Naive B cell (primary cell): ENCODE data around the gene CAPN12. TPM values are rescaled to one million over a fixed set of nuclear protein-coding genes. Genes with fewer than 3 reads are reported as not detected.

Source experiments
- ATAC-seq, 2 donors: fragments of 150-1000 bp; cut with Tn5 transposase; 2 replicates each; pipeline ENCODE4 v1.10.0; 2021; ENCODE audit warnings: low read depth in 2 of 2, mild to moderate bottlenecking in 2 of 2, moderate library complexity in 2 of 2
- DNase-seq: peaks from one replicate; pipeline ENCODE4 v3.0.0; 2022
- H3K27ac Mint-ChIP-seq, 6 donors: one replicate each; pipeline ENCODE4 v1.8.0; 2020 to 2022; ENCODE audit warnings: mild to moderate bottlenecking in 6 of 6, mixed read lengths in 6 of 6, moderate library complexity in 5 of 6, inconsistent platforms in 2 of 6
- H3K27me3 Mint-ChIP-seq, 3 donors: one replicate each; pipeline ENCODE4 v1.8.0; 2021 to 2022; ENCODE audit warnings: mixed read lengths in 3 of 3, mild to moderate bottlenecking in 1 of 3
- H3K36me3 Mint-ChIP-seq, 2 donors: one replicate each; pipeline ENCODE4 v1.8.0; 2020 to 2022; ENCODE audit warnings: mixed read lengths in 2 of 2, inconsistent platforms in 1 of 2, mild to moderate bottlenecking in 1 of 2
- H3K4me1 Mint-ChIP-seq, 3 donors: one replicate each; pipeline ENCODE4 v1.8.0; 2020 to 2022; ENCODE audit warnings: mixed read lengths in 3 of 3, inconsistent platforms in 1 of 3, mild to moderate bottlenecking in 1 of 3, moderate library complexity in 1 of 3
- H3K4me3 Mint-ChIP-seq, 8 donors: one replicate each; pipeline ENCODE4 v1.8.0; 2020 to 2022; ENCODE audit warnings: mild to moderate bottlenecking in 8 of 8, mixed read lengths in 8 of 8, moderate library complexity in 8 of 8, inconsistent platforms in 2 of 8
- H3K9me3 Mint-ChIP-seq, 7 donors: one replicate each; pipeline ENCODE4 v1.8.0; 2020 to 2022; ENCODE audit warnings: mixed read lengths in 7 of 7, mild to moderate bottlenecking in 5 of 7, inconsistent platforms in 2 of 7, moderate library complexity in 1 of 7
- polyA plus RNA-seq, 6 donors: library from polyadenylated mRNA; unstranded; fragments of 300-500 nt; fragmentation: Illumina TruSeq; gene quantifications; one replicate each; pipeline ENCODE4 v1.2.3, GENCODE V29; 2021; ENCODE audit warnings: low read depth in 6 of 6

The CAPN12 gene
- polyA plus RNA-seq, 6 donors from 2014 or later = 3.3 to 25.4 (median 14.0) TPM

- Mint-ChIP-seq H3K9me3 (no peaks in the 10 kb centered on the region), H3K36me3 (no peaks in the 10 kb centered on the region), H3K27ac (peak overlapping the region in 1 of 6 donors; percentile 8), H3K4me1 (peaks cover 47 to 64% (median 60%) of the 10 kb centered on the region in 3 donors), H3K4me3 (no peak overlapping the region), H3K27me3 (no peaks in the 10 kb centered on the region)
- DNase-seq = no peak
- no peak for ATAC-seq
These were observed 47.6 kb downstream of the CAPN12 start for GRCh38 chr19:38696729-38697055.

- H3K27ac Mint-ChIP-seq = peak overlapping the region in 4 of 6 donors; percentile 57 to 87 (median 76)
- H3K4me1 Mint-ChIP-seq = peaks cover 47 to 65% (median 64%) of the 10 kb centered on the region in 3 donors
- no peaks in the 10 kb centered on the region for H3K36me3 Mint-ChIP-seq
- H3K27me3 Mint-ChIP-seq = no peaks in the 10 kb centered on the region
- no peak for DNase-seq
- H3K9me3 Mint-ChIP-seq = no peaks in the 10 kb centered on the region
- H3K4me3 Mint-ChIP-seq = peak overlapping the region in 4 of 8 donors; percentile 12 to 77 (median 69)
- no peak for ATAC-seq
These were observed 48.2 kb downstream of the CAPN12 start for GRCh38 chr19:38695832-38696728.

- no peak for DNase-seq
- Mint-ChIP-seq H3K4me3 (peak overlapping the region; percentile 3 to 77 (median 68)), H3K27me3 (no peaks in the 10 kb centered on the region), H3K36me3 (no peaks in the 10 kb centered on the region), H3K27ac (peak overlapping the region; percentile 61 to 89 (median 82)), H3K4me1 (peaks cover 44 to 65% (median 64%) of the 10 kb centered on the region in 3 donors), H3K9me3 (no peaks in the 10 kb centered on the region)
- ATAC-seq = peak; percentile 58 to 60
These were observed 49.0 kb downstream of the CAPN12 start for GRCh38 chr19:38695317-38695683.

- H3K36me3 Mint-ChIP-seq = no peaks in the 10 kb centered on the region
- no peaks in the 10 kb centered on the region for H3K9me3 Mint-ChIP-seq
- H3K4me3 Mint-ChIP-seq = peak overlapping the region in 7 of 8 donors; percentile 26 to 73 (median 57)
- DNase-seq (no peak), ATAC-seq (peak; percentile 52 to 65)
- no peaks in the 10 kb centered on the region for H3K27me3 Mint-ChIP-seq
- H3K27ac Mint-ChIP-seq = peak overlapping the region; percentile 36 to 94 (median 75)
- peaks cover 44 to 71% (median 67%) of the 10 kb centered on the region in 3 donors for H3K4me1 Mint-ChIP-seq
These were observed 50.7 kb downstream of the CAPN12 start for GRCh38 chr19:38693380-38694223.

- ATAC-seq = no peak
- no peaks in the 10 kb centered on the region for H3K36me3 Mint-ChIP-seq
- H3K4me3 Mint-ChIP-seq = peak overlapping the region in 4 of 8 donors; percentile 42 to 73 (median 60)
These were observed 51.6 kb downstream of the CAPN12 start for GRCh38 chr19:38692458-38693379.

GRCh38 chr19:38691938-38692457, 52.3 kb downstream of the CAPN12 start:
- H3K4me3 Mint-ChIP-seq = no peak overlapping the region
- H3K36me3 Mint-ChIP-seq = no peaks in the 10 kb centered on the region
- H3K4me1 Mint-ChIP-seq = peaks cover 39 to 80% (median 71%) of the 10 kb centered on the region in 3 donors
- H3K27me3 Mint-ChIP-seq = no peaks in the 10 kb centered on the region
- ATAC-seq (no peak), DNase-seq (no peak)
- peak overlapping the region in 2 of 6 donors; percentile 62 for H3K27ac Mint-ChIP-seq
- H3K9me3 Mint-ChIP-seq = no peaks in the 10 kb centered on the region

More at GRCh38 chr19:38692458-38693379, 51.6 kb downstream of the CAPN12 start:
- no peak for DNase-seq
- Mint-ChIP-seq H3K4me1 (peaks cover 37 to 76% (median 64%) of the 10 kb centered on the region in 3 donors), H3K9me3 (no peaks in the 10 kb centered on the region), H3K27me3 (no peaks in the 10 kb centered on the region), H3K27ac (peak overlapping the region in 4 of 6 donors; percentile 62 to 94 (median 70))

- Mint-ChIP-seq H3K27ac (no peak overlapping the region), H3K9me3 (no peaks in the 10 kb centered on the region), H3K36me3 (no peaks in the 10 kb centered on the region), H3K27me3 (no peaks in the 10 kb centered on the region), H3K4me3 (no peak overlapping the region), H3K4me1 (peaks cover 44 to 82% (median 74%) of the 10 kb centered on the region in 3 donors)
- no peak for DNase-seq
- no peak for ATAC-seq
These were observed 53.4 kb downstream of the CAPN12 start for GRCh38 chr19:38690832-38691231.

GRCh38 chr19:38690146-38690545, 54.1 kb downstream of the CAPN12 start:
- Mint-ChIP-seq H3K27me3 (no peaks in the 10 kb centered on the region), H3K9me3 (no peaks in the 10 kb centered on the region), H3K4me1 (peaks cover 43 to 82% (median 74%) of the 10 kb centered on the region in 3 donors), H3K27ac (peak overlapping the region in 2 of 6 donors; percentile 82 to 94), H3K36me3 (no peaks in the 10 kb centered on the region), H3K4me3 (no peak overlapping the region)
- DNase-seq = no peak
- ATAC-seq = no peak

- DNase-seq (no peak), ATAC-seq (no peak)
- Mint-ChIP-seq H3K4me3 (peak overlapping the region in 1 of 8 donors; percentile 35), H3K27ac (peak overlapping the region in 2 of 6 donors; percentile 66 to 83), H3K9me3 (no peaks in the 10 kb centered on the region), H3K4me1 (peaks cover 37 to 78% (median 72%) of the 10 kb centered on the region in 3 donors), H3K27me3 (no peaks in the 10 kb centered on the region), H3K36me3 (no peaks in the 10 kb centered on the region)
These were observed 56.4 kb downstream of the CAPN12 start for GRCh38 chr19:38687837-38688378.

GRCh38 chr19:38686530-38686888, 57.8 kb downstream of the CAPN12 start:
- H3K4me1 Mint-ChIP-seq = peaks cover 41 to 77% (median 69%) of the 10 kb centered on the region in 3 donors
- H3K9me3 Mint-ChIP-seq = no peaks in the 10 kb centered on the region
- H3K4me3 Mint-ChIP-seq = peak overlapping the region in 7 of 8 donors; percentile 6 to 77 (median 51)
- peak overlapping the region; percentile 53 to 93 (median 87) for H3K27ac Mint-ChIP-seq
- peaks cover 0 to 1% of the 10 kb centered on the region in 2 donors for H3K36me3 Mint-ChIP-seq
- DNase-seq (peak; percentile 20), ATAC-seq (peak; percentile 95)
- no peaks in the 10 kb centered on the region for H3K27me3 Mint-ChIP-seq

- Mint-ChIP-seq H3K27ac (peak overlapping the region; percentile 53 to 93 (median 87)), H3K36me3 (peaks cover 0 to 4% of the 10 kb centered on the region in 2 donors), H3K4me3 (peak overlapping the region in 7 of 8 donors; percentile 10 to 77 (median 59)), H3K27me3 (no peaks in the 10 kb centered on the region), H3K9me3 (no peaks in the 10 kb centered on the region), H3K4me1 (peaks cover 45 to 81% (median 73%) of the 10 kb centered on the region in 3 donors)
- no peak for DNase-seq
- peak in 1 of 2 donors; percentile 24 for ATAC-seq
These were observed 58.4 kb downstream of the CAPN12 start for GRCh38 chr19:38685666-38686529.
